GM12878 (cell line): Measurements from ENCODE around the gene PIM2. TPM values are rescaled to one million over a fixed set of nuclear protein-coding genes. Genes with fewer than 3 reads are reported as not detected.

ENCODE experiments used
- CREB1 ChIP-seq: IDR thresholded peaks from 2 replicates; pipeline ENCODE4 v1.6.1; 2012; ENCODE audit warnings: low read depth, mild to moderate bottlenecking, inconsistent platforms
- GABPA ChIP-seq: IDR thresholded peaks from 2 replicates; pipeline ENCODE4 v1.6.1; 2014; ENCODE audit warnings: antibody characterized with exemption, low read depth, mild to moderate bottlenecking, inconsistent platforms
- HCFC1 ChIP-seq: fragments of 150-350 bp; IDR thresholded peaks from 2 replicates; pipeline ENCODE4 v1.6.1; 2014; ENCODE audit warnings: low read length
- HDAC6 ChIP-seq: fragments of 200-600 bp; sonication (generic); IDR thresholded peaks from one replicate; pipeline ENCODE4 v1.8.0; 2017; ENCODE audit warnings: antibody characterized with exemption; ENCODE audit not compliant: unreplicated experiment
- IRF3 ChIP-seq: fragments of 450-650 bp; IDR thresholded peaks from 2 replicates; pipeline ENCODE4 v1.6.1; 2014; ENCODE audit warnings: mild to moderate bottlenecking
- IRF5 ChIP-seq: fragments of 450-650 bp; IDR thresholded peaks from 2 replicates; pipeline ENCODE4 v1.6.1; 2017; ENCODE audit warnings: borderline replicate concordance
- JUNB ChIP-seq: IDR thresholded peaks from 2 replicates; pipeline ENCODE4 v1.6.1; 2016; ENCODE audit warnings: antibody characterized with exemption, mild to moderate bottlenecking
- MLLT1 ChIP-seq: fragments of 450-650 bp; IDR thresholded peaks from 2 replicates; pipeline ENCODE4 v1.6.1; 2016; ENCODE audit warnings: mild to moderate bottlenecking
- MTA2 ChIP-seq: fragments of 450-650 bp; IDR thresholded peaks from 2 replicates; pipeline ENCODE4 v1.6.1; 2016; ENCODE audit warnings: low read depth, mild to moderate bottlenecking, moderate library complexity
- NR2C2 ChIP-seq: IDR thresholded peaks from 2 replicates; pipeline ENCODE4 v1.6.1; 2011; ENCODE audit warnings: borderline replicate concordance, low read depth; ENCODE audit not compliant: control insufficient read depth, insufficient read length
- PKNOX1 ChIP-seq: fragments of 450-650 bp; IDR thresholded peaks from 2 replicates; pipeline ENCODE4 v1.6.1; 2016; ENCODE audit warnings: mild to moderate bottlenecking
- POLR2A ChIP-seq: IDR thresholded peaks from 2 replicates; pipeline ENCODE4 v1.6.1; 2011; ENCODE audit warnings: low read depth, mild to moderate bottlenecking, low read length
- RCOR1 ChIP-seq: conservative IDR thresholded peaks from 2 replicates; pipeline ENCODE4 v1.6.1; 2012; ENCODE audit warnings: low read depth, low read length, improper control_type of control experiment
- RFX5 ChIP-seq: IDR thresholded peaks from 2 replicates; pipeline ENCODE4 v1.6.1; 2011; ENCODE audit warnings: low read depth, low read length, improper control_type of control experiment
- SIN3A ChIP-seq: IDR thresholded peaks from 2 replicates; pipeline ENCODE4 v1.6.1; 2012; ENCODE audit warnings: low read depth, low read length, improper control_type of control experiment
- SMARCA5 ChIP-seq: fragments of 450-650 bp; IDR thresholded peaks from 2 replicates; pipeline ENCODE4 v1.6.1; 2017; ENCODE audit warnings: mild to moderate bottlenecking
- SMC3 ChIP-seq: IDR thresholded peaks from 2 replicates; pipeline ENCODE4 v1.6.1; 2011; ENCODE audit warnings: low read length, improper control_type of control experiment, borderline replicate concordance
- SRF ChIP-seq, 2 experiments: IDR thresholded peaks; 2 replicates each; pipeline ENCODE4 v1.6.1; 2011; ENCODE audit warnings: low read depth in 2 of 2, low read length in 2 of 2, mild to moderate bottlenecking in 1 of 2, moderate library complexity in 1 of 2
- SUZ12 ChIP-seq: fragments of 200-600 bp; sonication (generic); IDR thresholded peaks from one replicate; pipeline ENCODE4 v1.6.1; 2018; ENCODE audit warnings: antibody characterized with exemption, mild to moderate bottlenecking; ENCODE audit not compliant: unreplicated experiment
- YBX1 ChIP-seq: fragments of 450-650 bp; IDR thresholded peaks from 2 replicates; pipeline ENCODE4 v1.6.1; 2016; ENCODE audit warnings: antibody characterized with exemption
- ZNF592 ChIP-seq: fragments of 450-650 bp; IDR thresholded peaks from 2 replicates; pipeline ENCODE4 v1.6.1; 2017; ENCODE audit warnings: mild to moderate bottlenecking, moderate library complexity
- polyA plus RNA-seq, 11 experiments: library from polyadenylated mRNA; depleted of rRNA in 4 of 11; unstranded in 6 of 11; stranded (reverse) in 5 of 11; fragments of >200 nt; fragmentation: Nextera tagmentation in 4 of 11; fragmentation: Illumina TruSeq in 1 of 11; extraction: Ambion mirVana in 4 of 11; extraction: Trizol in 1 of 11; gene quantifications; 1 replicate in 1 of 11; 2 replicates in 10 of 11; pipeline versions ENCODE4 v1.2.1 to v1.2.3, GENCODE V29; 2011 to 2016; ENCODE audit warnings: inconsistent platforms in 2 of 11, missing spikeins in 2 of 11, low read depth in 1 of 11
- total RNA-seq, 4 experiments: library from RNA; depleted of rRNA in 3 of 4; stranded (reverse); fragments of >200 nt in 3 of 4; fragmentation: Illumina TruSeq in 1 of 4; extraction: Trizol in 1 of 4; gene quantifications; 2 replicates each; pipeline versions ENCODE4 v1.2.1 to v1.2.3, GENCODE V29; 2013 to 2021

Gene PIM2
- total and polyA plus RNA-seq, 10 of the 15 experiments (the other 5 are each of a cell fraction or from before 2014, with no cell fraction given), result 19.2 to 96.8 (median 32.3) TPM

GRCh38 chrX:48897625-48898306, 21.1 kb downstream of the PIM2 start, which contains the start of the genes PQBP1 and TIMM17B (continued):
- TF ChIP-seq MLLT1 (0 out of 2 replicates have a peak, but pooled peaks have one; percentile 64), CREB1 (peak; percentile 87), RCOR1 (0 out of 2 replicates have a peak, but pooled peaks have one; percentile 8), NR2C2 (no peak), GABPA (no peak), IRF5 (no peak), HCFC1 (no peak; the same call in 1 of the 2 replicates), YBX1 (no peak), JUNB (no peak), RFX5 (peak; percentile 91), IRF3 (0 out of 2 replicates have a peak, but pooled peaks have one; percentile 39), SMC3 (no peak), HDAC6 (no peak), PKNOX1 (peak; percentile 96), SRF (IDR thresholded peaks at IDR 0.05; ENCODE audit: low read depth in 2 of 2, low read length in 2 of 2) (peak in 1 of 2 experiments; percentile 73; a peak in 1 of 4 replicates), SUZ12 (no peak), SIN3A (no peak), MTA2 (no peak), ZNF592 (no peak), SMARCA5 (no peak), POLR2A (peak; percentile 86)
